Activated CD4-positive, alpha-beta T cell treated with anti-CD3 and anti-CD28 coated beads, Interleukin-2, amount 50 U/mL, for 1 hour (primary cell): Measurements from ENCODE around the gene PDZD8.

Experiments used
- DNase-seq: peaks from one replicate; pipeline ENCODE4 v3.0.0-alpha.2; 2020

Gene PDZD8

DNA sequence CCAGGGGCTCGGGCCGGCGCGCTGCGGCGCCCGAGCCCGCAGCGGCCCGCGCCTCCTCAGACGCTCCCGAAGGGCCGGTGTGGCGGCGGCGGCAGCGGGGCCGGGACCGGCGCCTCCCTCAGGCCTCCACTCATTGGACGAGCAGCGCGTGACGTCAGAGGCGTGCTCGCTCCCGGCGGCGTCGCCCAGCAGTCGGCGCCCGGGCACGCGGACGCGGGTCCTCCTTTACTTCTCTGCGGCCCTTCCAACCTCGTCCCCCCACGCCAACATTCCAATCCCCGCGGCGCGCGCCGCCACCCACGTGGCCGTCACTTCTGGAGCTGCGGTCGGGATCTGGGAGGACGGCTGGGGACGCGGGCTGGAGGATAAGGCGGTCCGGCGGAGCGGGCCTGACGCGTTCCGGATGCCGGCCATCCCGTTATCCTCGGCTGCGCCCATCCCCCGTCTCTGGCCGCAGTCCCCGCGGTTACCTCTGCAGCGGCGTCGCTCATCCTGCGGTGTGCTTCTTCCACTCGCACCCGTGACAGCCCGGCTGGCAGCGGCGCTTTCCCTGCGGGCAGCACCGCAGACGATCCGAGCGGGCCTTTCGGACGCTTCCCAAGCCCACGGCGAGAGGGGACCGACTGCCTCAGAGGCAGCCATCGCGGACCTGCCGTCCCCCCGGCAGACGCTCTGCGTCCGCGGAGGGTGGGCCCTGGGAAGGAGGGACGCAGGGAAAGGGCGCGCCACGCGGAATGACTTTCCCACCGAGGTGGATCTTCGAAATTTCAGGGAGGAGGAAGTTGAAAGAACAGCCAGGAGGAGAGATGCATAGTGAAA, at the start of gene PDZD8:
Gene PDZD8 (minus strand): TSS at position 81 of the 819 bp plus-strand sequence. CDS start 213 bp downstream, outside the sequence.
- peak; percentile 93 for DNase-seq

- DNase-seq, result no peak
Observed at GRCh38 chr10:117424171-117424570, 48.9 kb upstream of the PDZD8 start.

GRCh38 chr10:117421985-117422384, 46.7 kb upstream of the PDZD8 start:
- no peak for DNase-seq

DNA sequence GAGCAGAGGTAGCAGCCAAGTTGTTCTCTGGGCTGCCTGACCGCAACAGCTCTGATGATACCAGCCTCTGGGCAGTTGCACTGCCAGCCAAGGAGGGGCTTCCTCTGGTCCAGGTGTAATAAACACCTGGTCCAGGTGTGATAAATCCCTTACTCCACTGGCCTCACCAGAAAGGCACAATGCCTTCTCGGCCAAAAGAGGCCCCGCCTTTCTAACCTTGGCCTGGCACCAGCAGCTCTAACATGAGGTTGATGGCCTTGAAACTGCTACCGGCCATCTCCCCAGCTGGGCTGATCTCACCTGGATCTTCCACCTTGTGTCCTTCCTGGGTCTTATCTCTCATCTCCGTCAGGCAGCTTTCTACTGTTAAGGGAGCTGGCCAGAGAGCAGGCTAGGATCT, 45.5 kb upstream of the PDZD8 start:
- DNase-seq, result no peak

GRCh38 chr10:117419921-117420320, 44.7 kb upstream of the PDZD8 start:
- no peak for DNase-seq

GRCh38 chr10:117419159-117419558, 43.9 kb upstream of the PDZD8 start:
- no peak for DNase-seq

- no peak for DNase-seq
Observed at GRCh38 chr10:117418121-117418520, 42.9 kb upstream of the PDZD8 start.

DNA sequence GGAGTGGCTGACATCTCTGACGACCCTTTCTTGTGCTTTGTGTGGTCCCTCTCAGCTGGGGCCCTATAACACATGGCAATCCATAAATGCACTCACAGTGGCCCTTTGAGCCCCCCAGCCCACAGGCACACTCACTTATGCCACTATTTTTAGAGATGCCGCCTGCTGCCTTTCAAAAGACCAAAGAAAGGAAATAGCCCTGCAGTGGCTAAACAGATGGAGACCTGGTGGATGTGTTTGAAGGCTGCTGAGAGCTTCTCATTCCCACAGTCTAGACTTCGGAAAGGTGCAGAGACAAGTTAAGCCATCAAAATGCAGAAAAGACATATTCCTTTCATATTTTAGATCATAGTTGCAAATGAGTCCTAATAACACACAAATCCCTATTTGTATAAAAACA, 42.0 kb upstream of the PDZD8 start:
- DNase-seq, result no peak

GRCh38 chr10:117413928-117414618, 38.8 kb upstream of the PDZD8 start:
- DNase-seq, result no peak

DNA sequence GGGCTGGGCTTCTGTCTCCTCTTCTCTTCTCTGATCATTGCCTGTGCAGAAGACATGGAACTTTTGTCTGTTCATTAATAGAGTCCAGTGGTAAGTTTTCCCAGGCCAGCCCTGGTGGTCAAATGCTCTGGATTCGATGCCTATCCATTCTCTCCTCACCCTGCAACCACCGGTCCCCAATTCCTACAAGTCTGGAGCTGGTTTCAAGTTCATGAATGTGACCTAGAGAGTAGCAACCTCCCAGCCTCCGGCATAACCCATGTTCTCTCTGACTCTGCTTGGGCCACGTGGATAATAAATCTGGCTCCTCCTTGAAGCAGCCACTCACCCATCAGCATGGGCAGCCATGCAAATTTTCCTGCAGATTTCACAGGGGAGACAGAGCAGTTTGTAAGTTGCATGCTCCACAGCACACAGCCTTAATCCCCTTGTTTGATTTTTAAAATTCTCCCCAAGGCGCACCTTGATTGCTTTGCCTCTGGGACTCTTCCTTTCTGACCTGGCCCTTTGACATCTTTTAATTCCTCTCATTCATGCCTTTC, 37.3 kb upstream of the PDZD8 start:
- DNase-seq, result no peak

DNA sequence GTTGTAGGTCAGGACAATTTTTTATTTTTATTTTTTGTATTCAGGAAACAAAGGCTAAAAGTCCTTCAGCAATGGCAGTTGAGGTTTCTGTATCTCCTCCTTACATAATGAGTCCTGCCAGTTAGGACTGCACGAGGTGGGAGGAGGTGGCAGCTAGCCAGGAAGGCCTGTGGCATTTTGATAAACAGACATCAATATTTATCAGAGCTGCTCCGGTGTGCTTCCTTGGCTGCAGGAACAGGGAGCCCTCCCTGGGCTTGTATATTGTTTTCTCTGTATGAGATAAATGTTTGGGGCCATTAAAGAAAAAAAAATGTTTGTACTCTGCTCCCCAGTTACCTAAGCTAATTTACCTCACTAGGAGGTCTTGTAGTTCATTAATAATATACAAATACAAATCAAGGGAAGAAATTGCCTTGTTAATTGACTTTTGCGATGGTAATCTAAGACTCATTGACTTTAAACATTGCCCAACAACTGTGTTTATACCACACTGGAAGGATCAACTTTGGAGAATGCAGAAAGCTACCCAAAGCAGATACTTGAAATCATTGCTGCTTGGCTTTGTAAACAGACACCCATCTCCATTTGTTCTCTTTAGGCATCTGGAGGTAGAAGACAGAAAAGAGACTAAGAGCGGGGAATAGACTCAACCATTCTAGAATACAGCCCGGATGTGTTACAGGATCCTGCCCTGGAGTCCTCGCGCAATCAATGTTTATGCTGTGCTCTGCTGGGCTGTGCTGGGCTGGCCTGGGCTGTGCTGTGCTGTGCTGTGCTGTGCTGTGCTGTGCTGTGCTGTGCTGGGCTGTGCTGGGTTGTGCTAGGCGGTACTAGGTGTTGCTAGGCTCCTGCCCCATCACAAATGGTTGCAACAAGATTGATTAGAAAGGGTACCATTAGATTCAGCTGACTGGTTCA, 36.5 kb upstream of the PDZD8 start:
- no peak for DNase-seq

DNA sequence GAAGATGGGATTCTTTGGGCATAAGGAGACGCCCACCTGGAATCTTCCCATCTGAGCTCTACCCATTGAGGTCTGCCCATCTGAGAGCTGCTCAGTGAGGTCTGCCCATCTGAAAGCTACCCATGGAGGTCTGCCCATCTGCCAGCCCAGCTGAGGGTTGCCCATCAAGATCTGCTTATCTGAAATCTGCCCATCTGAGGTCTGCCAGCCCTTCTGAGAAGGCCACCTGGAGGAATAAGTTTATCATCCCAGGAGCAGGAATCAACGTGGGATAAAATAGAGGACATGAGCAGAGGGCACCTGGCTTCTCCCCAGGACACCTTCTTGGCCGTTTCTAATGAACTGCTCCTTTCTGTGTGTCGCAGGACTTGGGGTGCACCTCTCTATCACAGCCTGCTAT, 35.3 kb upstream of the PDZD8 start:
- no peak for DNase-seq

GRCh38 chr10:117409549-117410305, 34.5 kb upstream of the PDZD8 start:
- DNase-seq, result no peak

DNA sequence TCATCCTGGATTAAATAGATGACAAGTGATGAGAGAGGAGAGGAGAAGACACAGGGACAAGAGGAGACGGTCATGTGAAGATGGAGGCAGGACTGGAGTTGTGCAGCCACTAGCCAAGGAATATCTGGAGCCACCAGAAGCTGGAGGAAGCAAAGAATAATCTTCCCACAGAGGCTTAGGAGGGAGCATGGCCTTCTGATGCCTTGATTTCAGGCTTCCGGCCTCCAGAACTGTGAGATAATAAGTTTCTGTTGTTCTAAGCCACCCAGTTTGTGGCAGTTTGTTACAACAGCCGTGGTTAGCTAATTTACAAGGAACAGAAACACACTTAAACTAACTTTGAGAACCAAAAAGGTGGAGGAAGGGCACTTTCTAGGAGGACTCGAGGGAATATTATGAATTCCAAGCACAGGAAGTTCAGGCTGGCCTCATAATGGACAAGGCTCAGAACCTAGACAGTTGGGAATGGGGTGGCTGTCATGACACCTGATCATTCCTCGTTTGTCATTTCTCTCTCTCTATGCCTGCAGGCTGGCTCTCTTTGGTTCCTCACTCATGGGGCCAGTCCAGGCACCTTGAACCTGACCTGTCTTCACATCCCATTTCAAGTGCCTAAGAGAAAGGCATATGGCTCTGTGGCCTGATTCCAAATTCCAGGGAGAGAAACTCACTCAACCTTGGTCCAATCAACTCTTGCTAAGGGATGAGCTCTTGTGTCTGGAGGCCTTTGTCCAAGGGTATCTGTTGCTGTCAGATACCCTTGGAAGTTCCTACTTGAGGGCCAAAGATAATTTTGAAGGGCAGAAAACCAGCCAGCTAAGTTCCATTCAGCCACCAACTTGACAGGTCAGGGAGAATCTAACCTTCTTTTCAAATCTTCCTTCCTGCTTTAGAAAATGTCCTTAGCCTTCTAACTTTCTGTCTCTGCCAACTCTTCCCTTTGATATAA, 33.5 kb upstream of the PDZD8 start:
- DNase-seq, result no peak

- no peak for DNase-seq
Observed at GRCh38 chr10:117405730-117406129, 30.5 kb upstream of the PDZD8 start.

- DNase-seq, result no peak
Observed at GRCh38 chr10:117400329-117400728, 25.1 kb upstream of the PDZD8 start.

DNA sequence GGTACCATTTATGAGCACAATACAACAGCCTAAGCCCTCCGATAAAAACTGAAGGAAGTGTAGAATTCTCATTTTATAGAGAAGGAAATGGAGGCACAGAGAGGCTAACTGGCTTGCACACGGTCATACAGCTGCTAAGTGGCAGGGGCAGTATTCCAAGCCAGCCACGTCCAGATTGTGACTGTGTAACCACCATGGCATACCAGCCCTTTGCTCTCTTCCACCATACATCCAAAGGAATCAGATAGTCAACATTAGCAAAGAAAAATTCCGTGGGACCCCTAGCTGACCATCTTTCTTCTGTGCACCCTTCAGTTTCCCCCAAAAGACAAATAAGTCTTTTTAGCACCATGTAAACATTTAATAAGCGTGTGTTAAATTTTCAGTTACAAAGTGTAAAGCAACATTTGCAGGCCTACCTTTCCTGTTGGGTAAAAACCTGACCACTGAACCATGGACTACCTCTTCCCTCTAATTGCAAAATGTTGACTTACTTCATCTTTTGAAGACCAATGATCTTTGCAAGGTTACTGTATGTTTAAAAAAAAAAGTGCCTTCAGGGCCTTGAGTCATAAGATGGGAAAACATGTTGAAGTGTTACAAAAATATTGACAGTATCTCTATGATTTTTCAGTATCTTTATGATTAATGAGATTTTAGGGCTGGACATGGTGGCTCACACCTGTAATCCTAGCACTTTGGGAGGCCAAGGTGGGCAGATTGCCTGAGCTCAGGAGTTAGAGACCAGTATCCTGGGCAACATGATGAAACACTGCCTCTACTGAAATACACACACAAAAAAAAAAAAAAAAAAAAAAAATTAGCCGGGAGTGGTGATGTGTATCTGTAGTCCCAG, 24.3 kb upstream of the PDZD8 start:
- DNase-seq, result no peak

DNA sequence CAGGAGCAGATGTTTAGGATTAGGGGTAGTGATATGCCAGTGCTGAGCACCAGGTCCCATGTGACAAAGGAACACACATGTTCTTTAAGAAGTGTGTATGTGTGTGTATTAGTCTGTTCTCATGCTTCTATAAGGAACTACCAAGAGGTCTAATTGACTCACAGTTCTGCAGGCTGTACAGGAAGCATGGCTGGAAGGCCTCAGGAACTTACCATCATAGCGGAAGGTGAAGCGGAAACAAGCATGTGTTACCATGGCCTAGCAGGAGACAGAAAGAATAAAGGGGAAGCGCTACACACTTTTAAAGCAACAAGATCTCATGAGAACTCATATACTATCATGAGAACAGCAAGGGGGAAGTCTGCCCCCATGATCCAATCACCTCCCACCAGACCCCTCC, 22.8 kb upstream of the PDZD8 start:
- no peak for DNase-seq

DNA sequence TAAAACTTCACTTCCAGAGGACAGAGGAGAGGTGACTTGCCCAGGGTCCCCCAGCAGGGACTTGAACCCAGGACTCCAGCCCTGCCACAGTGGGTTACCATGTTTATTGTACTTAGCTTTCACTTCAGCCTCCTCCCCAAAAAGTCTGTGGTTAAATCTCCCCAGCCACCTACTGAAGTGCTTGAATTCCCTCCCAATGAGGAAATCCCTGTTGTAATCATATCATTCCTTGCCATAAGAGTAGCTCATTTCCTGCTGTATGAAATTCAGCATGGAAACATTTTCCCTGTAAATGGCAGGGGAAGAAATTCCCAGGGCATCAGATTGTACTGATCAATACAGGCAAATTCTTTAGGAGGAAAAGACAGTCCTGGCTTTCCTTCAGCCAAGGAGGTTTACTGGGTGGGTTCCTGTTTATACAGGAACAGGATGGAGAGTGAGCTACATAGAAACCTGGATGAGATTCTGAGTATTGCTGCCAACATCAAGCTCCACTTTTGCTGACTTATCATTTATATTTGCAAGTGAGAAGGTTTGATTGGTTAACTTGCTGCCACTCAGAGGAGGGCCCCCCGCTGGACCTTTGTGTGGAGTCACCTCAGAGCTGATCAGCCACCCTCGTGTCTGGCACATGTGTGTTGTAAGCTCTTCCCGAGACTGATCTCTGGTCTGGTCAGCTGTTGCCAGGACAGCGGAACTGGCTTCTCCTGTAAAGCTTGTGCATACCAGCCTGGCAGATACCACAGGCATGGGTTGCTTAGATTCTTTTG, 16.4 kb upstream of the PDZD8 start:
- no peak for DNase-seq
